GM13977 (cell line): ENCODE data around the gene CASP6.

ENCODE experiments used
- DNase-seq: peaks from one replicate; pipeline ENCODE4 v3.0.0; 2012; ENCODE audit warnings: low spot score
- in situ Hi-C: fragments of 300-500 bp; cut with MboI; formaldehyde crosslinking; loops from one replicate; pipeline ENCODE4 v1.12.0; 2022; ENCODE audit warnings: low sequenced_read_pairs, low pct_unique_long_range_greater_than_20kb, mixed read lengths, inconsistent platforms; ENCODE audit not compliant: unreplicated experiment
- TF ChIP-seq, protein P1 (sequence below): IDR thresholded peaks from 2 replicates; pipeline ENCODE4 v1.5.1; 2012; ENCODE audit warnings: mild to moderate bottlenecking, control low read depth; ENCODE audit not compliant: insufficient read depth; ENCODE audit errors: extremely low read depth, missing control alignments

CASP6 gene

GRCh38 chr4:109662771-109663170 is 40.5 kb downstream of the CASP6 start:
- no peak for DNase-seq
- TF ChIP-seq, protein P1, sequence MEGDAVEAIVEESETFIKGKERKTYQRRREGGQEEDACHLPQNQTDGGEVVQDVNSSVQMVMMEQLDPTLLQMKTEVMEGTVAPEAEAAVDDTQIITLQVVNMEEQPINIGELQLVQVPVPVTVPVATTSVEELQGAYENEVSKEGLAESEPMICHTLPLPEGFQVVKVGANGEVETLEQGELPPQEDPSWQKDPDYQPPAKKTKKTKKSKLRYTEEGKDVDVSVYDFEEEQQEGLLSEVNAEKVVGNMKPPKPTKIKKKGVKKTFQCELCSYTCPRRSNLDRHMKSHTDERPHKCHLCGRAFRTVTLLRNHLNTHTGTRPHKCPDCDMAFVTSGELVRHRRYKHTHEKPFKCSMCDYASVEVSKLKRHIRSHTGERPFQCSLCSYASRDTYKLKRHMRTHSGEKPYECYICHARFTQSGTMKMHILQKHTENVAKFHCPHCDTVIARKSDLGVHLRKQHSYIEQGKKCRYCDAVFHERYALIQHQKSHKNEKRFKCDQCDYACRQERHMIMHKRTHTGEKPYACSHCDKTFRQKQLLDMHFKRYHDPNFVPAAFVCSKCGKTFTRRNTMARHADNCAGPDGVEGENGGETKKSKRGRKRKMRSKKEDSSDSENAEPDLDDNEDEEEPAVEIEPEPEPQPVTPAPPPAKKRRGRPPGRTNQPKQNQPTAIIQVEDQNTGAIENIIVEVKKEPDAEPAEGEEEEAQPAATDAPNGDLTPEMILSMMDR: no peak
- in situ Hi-C loops: no loop called here

DNA sequence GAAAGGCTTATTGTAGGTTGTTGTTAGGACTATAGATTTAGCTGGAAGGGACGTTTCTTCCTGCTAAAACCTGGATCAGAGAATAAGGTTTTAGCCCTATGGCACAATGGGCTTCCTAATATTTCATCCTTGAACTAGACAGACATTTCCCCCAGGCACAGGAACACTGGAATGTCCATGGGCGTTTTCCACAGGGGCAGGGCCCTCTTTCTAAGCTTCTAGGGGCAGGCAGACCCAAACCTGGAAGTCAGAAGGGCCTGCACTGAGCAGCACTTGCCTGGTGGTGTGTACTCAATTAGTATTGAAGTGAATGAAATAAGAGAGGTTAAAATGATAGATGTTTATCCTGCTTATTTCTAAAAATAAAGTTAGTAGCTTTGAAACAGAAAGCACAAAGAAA is 41.1 kb downstream of the CASP6 start:
- in situ Hi-C loops: no loop called here
- TF ChIP-seq, protein P1: no peak
- DNase-seq: no peak

DNA sequence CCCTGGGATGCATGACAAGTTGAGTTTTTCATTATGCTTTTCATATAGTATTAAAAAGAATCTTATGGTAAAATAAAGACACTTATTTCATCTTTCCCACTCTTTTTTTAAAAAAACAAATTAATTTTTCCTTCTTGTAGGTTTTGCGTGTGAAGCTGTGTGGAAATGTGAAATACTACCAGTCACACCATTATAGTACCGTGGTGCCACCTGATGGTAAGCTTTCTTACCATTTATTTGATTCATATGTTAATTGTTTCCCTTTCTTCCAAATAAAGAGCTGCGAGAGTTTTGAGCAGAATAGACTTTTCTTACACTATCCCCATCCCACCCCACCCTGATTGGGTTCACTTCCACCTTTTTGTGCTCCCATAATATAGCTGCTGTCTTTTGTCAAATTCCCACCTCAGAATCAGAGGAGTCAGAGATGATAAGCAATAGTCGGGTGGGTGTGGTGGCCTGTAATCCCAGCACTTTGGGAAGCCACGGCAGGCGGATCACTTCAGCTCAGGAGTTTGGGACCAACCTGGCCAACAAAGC is 44.3 kb downstream of the CASP6 start:
- DNase-seq: no peak
- in situ Hi-C loops: no loop called here
- TF ChIP-seq, protein P1: no peak

GRCh38 chr4:109657854-109658418 is 45.3 kb downstream of the CASP6 start:
- TF ChIP-seq, protein P1: no peak
- in situ Hi-C loops: no loop called here
- DNase-seq: no peak

GRCh38 chr4:109655396-109655795 is 47.8 kb downstream of the CASP6 start:
- no peak for DNase-seq
- in situ Hi-C loops: no loop called here
- TF ChIP-seq, protein P1: no peak

- in situ Hi-C loops: no loop called here
- peak; percentile 75 for DNase-seq
- TF ChIP-seq, protein P1: no peak
Measured at GRCh38 chr4:109649872-109650271, 53.4 kb downstream of the CASP6 start.
